Brain microvascular endothelial cell (primary cell): ENCODE measurements around the gene LAIR1.
"Not testable (repeated sequence)": the region's sequence is repeated elsewhere in the genome, so short reads cannot be mapped to it uniquely, and the experiment has no call there.

Experiments
- DNase-seq: peaks from one replicate; pipeline ENCODE4 v3.0.0-alpha.2; 2020
- H3K27ac ChIP-seq: fragments of 250-450 bp; sonication (Bioruptor Pico); 2 replicates; pipeline ENCODE4 v1.5.1; 2020; ENCODE audit warnings: mild to moderate bottlenecking, moderate library complexity
- H3K27me3 ChIP-seq: fragments of 250-450 bp; sonication (Bioruptor Pico); replicated peaks from 2 replicates; pipeline ENCODE4 v1.5.1; 2020; ENCODE audit warnings: mild to moderate bottlenecking
- H3K36me3 ChIP-seq: fragments of 250-450 bp; sonication (Bioruptor Pico); replicated peaks from 2 replicates; pipeline ENCODE4 v1.5.1; 2020; ENCODE audit warnings: mild to moderate bottlenecking
- H3K4me3 ChIP-seq: 2 replicates; pipeline ENCODE4 v1.5.1; 2011; ENCODE audit warnings: low read depth, mild to moderate bottlenecking, control low read depth, low read length, moderate library complexity
- in situ Hi-C: cut with HindIII; loops from 2 replicates; pipeline ENCODE4 v1.10.0; 2017; ENCODE audit warnings: low sequenced_read_pairs, low pct_ligation_motif_present
- TF ChIP-seq, protein P1 (sequence below): IDR thresholded peaks from 2 replicates; pipeline ENCODE4 v1.5.1; 2011; ENCODE audit warnings: low read depth, mild to moderate bottlenecking, moderate library complexity, low read length, control low read depth, inconsistent platforms; ENCODE audit errors: missing control alignments

The LAIR1 gene

DNA sequence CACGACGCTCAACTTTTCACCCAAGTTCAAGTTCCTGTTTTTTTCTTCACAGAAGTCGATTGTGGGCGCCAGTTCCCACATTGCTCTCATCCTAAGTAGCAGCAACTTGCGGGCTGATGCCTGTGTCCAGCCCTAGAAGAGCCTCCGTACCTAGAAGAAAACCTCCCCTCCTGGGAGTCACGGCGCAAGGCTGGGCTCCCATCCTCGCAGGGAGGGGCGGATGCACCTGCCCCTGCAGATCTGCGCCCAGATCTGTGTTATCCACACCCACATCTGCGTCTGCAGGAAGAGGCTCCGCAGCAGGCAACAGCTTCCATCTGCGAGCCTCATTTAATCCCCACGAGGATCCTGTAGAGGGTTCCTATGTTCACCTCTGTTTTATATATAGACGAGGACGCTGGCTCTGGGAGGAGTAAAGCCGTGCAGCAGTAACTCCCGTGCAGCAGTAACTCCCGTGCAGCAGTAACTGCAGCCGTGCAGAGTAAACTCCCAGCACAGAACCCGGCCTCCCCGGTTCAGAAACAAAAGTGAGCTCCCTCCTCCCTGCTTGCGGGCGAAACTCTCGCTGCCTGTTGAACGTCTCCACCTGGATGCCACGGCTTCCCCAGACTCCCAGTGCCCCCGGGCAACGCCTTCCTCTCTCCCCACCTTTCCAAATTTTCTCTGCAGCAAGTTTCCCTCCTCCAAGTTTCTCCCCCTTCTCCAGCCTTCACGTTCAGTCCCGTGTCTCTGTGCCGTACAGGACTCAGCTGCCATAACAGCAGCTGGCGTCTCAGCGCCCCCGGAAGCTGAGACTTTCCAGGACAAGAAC, 23.5 kb upstream of the LAIR1 start:
- no peak overlapping the region for H3K27ac ChIP-seq
- peak overlapping the region; percentile 22 for H3K4me3 ChIP-seq
- no peaks in the 10 kb centered on the region for H3K36me3 ChIP-seq
- in situ Hi-C loops = no loop called here
- DNase-seq = no peak
- H3K27me3 ChIP-seq = no peaks in the 10 kb centered on the region
- TF ChIP-seq, protein P1, sequence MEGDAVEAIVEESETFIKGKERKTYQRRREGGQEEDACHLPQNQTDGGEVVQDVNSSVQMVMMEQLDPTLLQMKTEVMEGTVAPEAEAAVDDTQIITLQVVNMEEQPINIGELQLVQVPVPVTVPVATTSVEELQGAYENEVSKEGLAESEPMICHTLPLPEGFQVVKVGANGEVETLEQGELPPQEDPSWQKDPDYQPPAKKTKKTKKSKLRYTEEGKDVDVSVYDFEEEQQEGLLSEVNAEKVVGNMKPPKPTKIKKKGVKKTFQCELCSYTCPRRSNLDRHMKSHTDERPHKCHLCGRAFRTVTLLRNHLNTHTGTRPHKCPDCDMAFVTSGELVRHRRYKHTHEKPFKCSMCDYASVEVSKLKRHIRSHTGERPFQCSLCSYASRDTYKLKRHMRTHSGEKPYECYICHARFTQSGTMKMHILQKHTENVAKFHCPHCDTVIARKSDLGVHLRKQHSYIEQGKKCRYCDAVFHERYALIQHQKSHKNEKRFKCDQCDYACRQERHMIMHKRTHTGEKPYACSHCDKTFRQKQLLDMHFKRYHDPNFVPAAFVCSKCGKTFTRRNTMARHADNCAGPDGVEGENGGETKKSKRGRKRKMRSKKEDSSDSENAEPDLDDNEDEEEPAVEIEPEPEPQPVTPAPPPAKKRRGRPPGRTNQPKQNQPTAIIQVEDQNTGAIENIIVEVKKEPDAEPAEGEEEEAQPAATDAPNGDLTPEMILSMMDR = no peak

DNA sequence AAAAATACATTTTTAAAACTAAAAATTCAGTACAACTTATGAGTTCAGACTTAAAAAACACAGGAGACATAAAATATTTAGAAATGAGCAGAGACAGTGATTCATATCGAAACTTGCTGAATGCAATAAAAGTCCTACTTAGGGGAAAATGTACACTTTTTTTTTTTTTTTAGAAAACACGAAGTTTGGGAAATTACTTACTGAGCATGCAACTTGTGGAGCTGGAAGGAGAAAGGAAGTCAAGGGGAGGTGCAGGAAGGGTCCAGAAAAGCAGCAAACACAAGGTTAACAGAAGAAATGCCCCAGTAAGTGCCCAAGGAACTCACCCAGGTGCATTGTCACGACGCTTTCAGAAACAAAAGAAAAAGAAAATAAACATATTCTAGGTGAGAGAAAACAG, 18.6 kb upstream of the LAIR1 start:
- TF ChIP-seq, protein P1 = no peak
- no peaks in the 10 kb centered on the region for H3K27me3 ChIP-seq
- in situ Hi-C loops = no loop called here
- no peak overlapping the region for H3K4me3 ChIP-seq
- no peak overlapping the region for H3K27ac ChIP-seq
- DNase-seq = no peak
- no peaks in the 10 kb centered on the region for H3K36me3 ChIP-seq

DNA sequence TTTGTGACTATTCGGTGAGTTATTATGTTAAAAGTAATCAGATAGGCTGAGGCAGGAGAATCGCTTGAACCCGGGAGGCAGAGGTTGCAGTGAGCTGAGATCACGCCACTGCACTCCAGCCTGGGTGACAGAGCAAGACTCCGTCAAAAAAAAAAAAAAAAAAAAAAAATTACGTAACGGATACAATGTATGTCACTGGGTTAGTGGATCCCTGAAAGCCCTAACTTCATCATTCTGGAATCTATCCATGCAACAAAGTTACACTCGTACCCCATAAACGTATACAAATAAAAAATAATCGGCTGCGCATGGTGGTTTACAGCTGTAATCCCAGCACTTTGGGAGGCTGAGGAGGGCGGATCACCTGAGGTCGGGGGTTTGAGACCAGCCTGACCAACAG, 17.3 kb upstream of the LAIR1 start:
- H3K27me3 ChIP-seq, H3K27ac ChIP-seq, DNase-seq, H3K36me3 ChIP-seq, in situ Hi-C loops, H3K4me3 ChIP-seq: not testable (repeated sequence)

DNA sequence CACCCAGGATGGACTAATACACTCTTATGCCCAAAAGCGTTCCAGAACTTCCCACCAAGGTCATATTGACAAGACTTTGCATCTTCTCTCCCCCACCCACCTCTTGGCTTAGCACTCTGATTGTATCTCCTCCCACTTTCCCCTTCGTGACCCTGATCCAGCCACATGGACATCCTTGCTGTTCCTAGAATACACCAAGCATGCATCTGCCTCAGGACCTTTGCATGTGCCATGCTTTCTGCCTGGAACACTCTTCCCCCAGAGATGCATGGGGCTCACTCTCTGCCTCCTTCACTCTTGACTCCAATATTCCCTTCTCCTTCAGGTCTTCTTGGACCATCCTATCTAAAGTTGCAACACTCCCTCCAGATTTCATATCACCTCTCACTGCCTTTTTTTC, 16.2 kb upstream of the LAIR1 start:
- Histone ChIP-seq H3K4me3 (no peak overlapping the region), H3K27ac (no peak overlapping the region), H3K36me3 (no peaks in the 10 kb centered on the region), H3K27me3 (no peaks in the 10 kb centered on the region)
- in situ Hi-C loops = no loop called here
- TF ChIP-seq, protein P1 = no peak
- no peak for DNase-seq

DNA sequence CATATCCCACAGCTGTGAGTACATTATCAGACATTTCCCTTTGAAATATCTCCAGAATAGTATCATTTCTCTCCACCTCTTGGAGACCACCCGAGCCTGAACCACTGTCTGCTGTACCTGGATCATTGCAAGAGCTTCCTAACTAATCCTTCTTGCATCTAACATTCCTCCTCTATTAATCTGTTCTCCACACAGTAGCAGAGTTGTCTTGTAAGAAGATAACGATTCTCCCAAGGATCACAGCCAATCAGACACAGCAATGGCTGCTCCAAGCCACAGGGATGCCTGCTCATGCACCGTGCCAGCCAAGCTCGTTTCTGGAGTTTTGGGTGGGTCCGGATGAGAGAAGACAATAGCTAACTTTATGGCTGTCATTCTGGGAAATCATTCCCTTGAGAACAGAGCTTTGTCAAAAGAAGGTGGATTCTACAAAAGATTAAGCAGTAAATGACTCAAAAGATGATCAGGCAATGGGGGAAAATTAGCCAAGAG, 14.5 kb upstream of the LAIR1 start:
- DNase-seq = no peak
- H3K4me3 ChIP-seq = no peak overlapping the region
- H3K27me3 ChIP-seq = no peaks in the 10 kb centered on the region
- H3K27ac ChIP-seq = no peak overlapping the region
- TF ChIP-seq, protein P1 = no peak
- in situ Hi-C loops = no loop called here
- no peaks in the 10 kb centered on the region for H3K36me3 ChIP-seq

DNA sequence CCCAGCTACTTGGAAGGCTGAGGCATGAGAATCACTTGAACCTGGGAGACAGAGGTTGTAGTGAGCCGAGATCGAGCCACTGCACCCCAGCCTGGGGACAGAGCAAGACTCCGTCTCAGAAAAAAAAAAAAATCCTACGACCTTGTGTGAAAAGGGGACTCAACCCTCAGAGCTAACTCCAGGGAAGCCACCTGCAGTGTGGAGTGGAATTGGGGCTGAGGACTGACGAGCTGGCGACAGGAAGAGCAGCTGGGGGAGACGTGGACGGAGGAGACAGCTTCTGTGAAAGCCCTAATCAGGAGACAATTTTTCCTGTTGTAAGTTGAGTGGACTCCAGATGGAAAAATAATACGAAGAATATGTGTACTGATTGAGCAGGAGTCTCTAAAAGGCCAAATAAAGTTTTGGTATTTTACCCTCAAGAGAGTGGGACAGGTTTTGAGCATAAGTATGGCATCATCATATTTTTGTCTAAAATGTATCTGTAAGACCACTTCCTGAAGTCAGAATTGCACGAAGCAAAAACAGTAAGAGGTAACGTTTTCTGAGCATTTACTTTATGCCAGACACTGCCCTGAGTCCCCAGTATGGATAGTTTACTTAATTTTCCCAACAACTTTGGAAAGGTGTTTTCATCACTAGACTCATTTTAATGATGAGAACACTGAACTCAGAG, 12.0 kb upstream of the LAIR1 start:
- no peak overlapping the region for H3K4me3 ChIP-seq
- no peak for DNase-seq
- no peak overlapping the region for H3K27ac ChIP-seq
- TF ChIP-seq, protein P1 = no peak
- H3K27me3 ChIP-seq = no peaks in the 10 kb centered on the region
- in situ Hi-C loops = no loop called here
- no peaks in the 10 kb centered on the region for H3K36me3 ChIP-seq

DNA sequence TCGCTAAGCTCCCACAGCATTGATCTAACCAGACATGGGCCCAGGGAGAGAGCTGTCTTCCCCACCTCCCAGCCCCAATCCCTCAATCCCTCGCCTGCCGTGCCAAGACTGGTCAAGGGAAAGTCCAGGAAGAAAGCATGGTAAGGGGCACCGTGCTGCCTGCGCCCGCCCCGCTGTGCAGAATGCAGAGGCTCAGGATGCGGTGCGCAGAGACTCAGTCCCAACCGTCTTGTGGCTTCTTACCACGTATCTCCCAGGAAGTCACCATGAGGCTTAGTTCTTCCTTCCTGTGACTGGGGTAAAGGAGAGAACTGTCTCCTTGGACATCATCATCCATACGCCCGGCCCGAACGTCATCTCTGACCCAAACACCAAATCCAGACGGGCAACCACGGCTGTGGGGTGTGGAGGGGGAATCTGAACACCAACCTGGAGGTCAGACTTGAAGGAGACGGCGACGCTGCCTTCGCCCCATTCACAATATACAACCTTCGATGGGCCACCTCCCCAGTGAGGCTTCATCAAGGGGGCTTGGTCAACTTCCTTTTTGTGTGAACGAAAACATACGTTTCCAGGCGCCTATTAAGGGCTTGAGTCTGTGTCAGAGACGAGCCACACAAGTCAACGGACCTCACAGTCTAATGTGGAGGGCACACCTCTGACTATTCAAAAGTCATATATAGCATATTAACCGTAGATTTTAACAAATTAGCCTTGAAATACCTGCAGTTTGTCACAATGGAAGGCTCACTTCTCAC, 10.6 kb upstream of the LAIR1 start:
- DNase-seq, H3K27ac ChIP-seq, in situ Hi-C loops, H3K27me3 ChIP-seq, H3K36me3 ChIP-seq, H3K4me3 ChIP-seq: not testable (repeated sequence)
